Activated CD8-positive, alpha-beta memory T cell treated with anti-CD3 and anti-CD28 coated beads, Interleukin-2, amount 10 ng/mL, durations not matched to agents 7 days and 5 days (primary cell): Measurements from ENCODE around the gene HBG1. TPM values are rescaled to one million over a fixed set of nuclear protein-coding genes. Genes with fewer than 3 reads are reported as not detected.
"Not testable (repeated sequence)": the region's sequence is repeated elsewhere in the genome, so short reads cannot be mapped to it uniquely, and the experiment has no call there.

ENCODE experiments used
- ATAC-seq: fragments of 150-1000 bp; cut with Tn5 transposase; one replicate; pipeline ENCODE4 v1.10.0; 2021; ENCODE audit warnings: moderate library complexity
- CTCF ChIA-PET: fragments of 350-600 bp; sonication (Branson Sonifier 250); formaldehyde crosslinking; loops from one replicate; lab custom pipeline; 2021; ENCODE audit warnings: antibody characterized with exemption; lab: Charles Lee
- DNase-seq: peaks from one replicate; pipeline ENCODE4 v3.0.0-alpha.2; 2020
- H3K27ac Mint-ChIP-seq: one replicate; pipeline ENCODE4 v1.8.0; 2021; ENCODE audit warnings: mild to moderate bottlenecking, mixed read lengths
- H3K27me3 Mint-ChIP-seq: one replicate; pipeline ENCODE4 v1.8.0; 2021; ENCODE audit warnings: mixed read lengths
- H3K36me3 Mint-ChIP-seq: one replicate; pipeline ENCODE4 v1.8.0; 2021; ENCODE audit warnings: mild to moderate bottlenecking, mixed read lengths
- H3K4me1 Mint-ChIP-seq: one replicate; pipeline ENCODE4 v1.8.0; 2021; ENCODE audit warnings: mixed read lengths
- H3K4me3 Mint-ChIP-seq: one replicate; pipeline ENCODE4 v1.8.0; 2021; ENCODE audit warnings: mild to moderate bottlenecking, moderate library complexity, mixed read lengths
- H3K9me3 Mint-ChIP-seq: one replicate; pipeline ENCODE4 v1.8.0; 2022; ENCODE audit warnings: low read depth, mixed read lengths
- total RNA-seq, 2 experiments: library from RNA; stranded (reverse); gene quantifications; one replicate each; pipeline ENCODE4 v1.2.3, GENCODE V29; 2021

HBG1 gene
- total RNA-seq, 2 experiments from 2014 or later: not detected

- Mint-ChIP-seq H3K4me3 (no peak within 1 kb of the TSS), H3K27me3 (no peaks in the 10 kb centered on the region), H3K27ac (no peak within 1 kb of the TSS), H3K36me3 (no peaks in the 10 kb centered on the region), H3K9me3 (no peaks in the 10 kb centered on the region), H3K4me1 (no peaks in the 10 kb centered on the region)
- DNase-seq (no peak), ATAC-seq (no peak)
- CTCF ChIA-PET: no interaction called here
Observed at GRCh38 chr11:5269715-5270147, 20.1 kb upstream of the HBG1 start, which contains the start of gene HBE1. Gene HBE1, minus strand, starts transcription at chr11:5269945. Its CDS starts 55 bp downstream, at chr11:5269890.

- H3K9me3 Mint-ChIP-seq: no peaks in the 10 kb centered on the region
- DNase-seq: no peak
- ATAC-seq: no peak
- no peak overlapping the region for H3K4me3 Mint-ChIP-seq
- no peaks in the 10 kb centered on the region for H3K4me1 Mint-ChIP-seq
- no peaks in the 10 kb centered on the region for H3K36me3 Mint-ChIP-seq
- no peak overlapping the region for H3K27ac Mint-ChIP-seq
- CTCF ChIA-PET: no interaction called here
- H3K27me3 Mint-ChIP-seq: no peaks in the 10 kb centered on the region
Observed at GRCh38 chr11:5267033-5267563, 17.4 kb upstream of the HBG1 start.

- no peak for ATAC-seq
- H3K27me3 Mint-ChIP-seq: no peaks in the 10 kb centered on the region
- no peaks in the 10 kb centered on the region for H3K36me3 Mint-ChIP-seq
- no peaks in the 10 kb centered on the region for H3K9me3 Mint-ChIP-seq
- no peaks in the 10 kb centered on the region for H3K4me1 Mint-ChIP-seq
- H3K27ac Mint-ChIP-seq: no peak overlapping the region
- H3K4me3 Mint-ChIP-seq: no peak overlapping the region
- CTCF ChIA-PET: no interaction called here
- DNase-seq: no peak
Observed at GRCh38 chr11:5266609-5267008, 17.0 kb upstream of the HBG1 start.

- Mint-ChIP-seq H3K27me3 (no peaks in the 10 kb centered on the region), H3K4me1 (no peaks in the 10 kb centered on the region), H3K4me3 (no peak overlapping the region), H3K9me3 (no peaks in the 10 kb centered on the region), H3K36me3 (no peaks in the 10 kb centered on the region), H3K27ac (no peak overlapping the region)
- ATAC-seq (no peak), DNase-seq (no peak)
- CTCF ChIA-PET: no interaction called here
Observed at GRCh38 chr11:5265832-5266231, 16.2 kb upstream of the HBG1 start.

- DNase-seq: no peak
- CTCF ChIA-PET: no interaction called here
Observed at GRCh38 chr11:5258543-5259262, 9.0 kb upstream of the HBG1 start.

GRCh38 chr11:5257296-5257695 lies 7.6 kb upstream of the HBG1 start:
- ATAC-seq (no peak), DNase-seq (no peak)
- H3K4me3 Mint-ChIP-seq: no peak overlapping the region
- no peaks in the 10 kb centered on the region for H3K36me3 Mint-ChIP-seq
- no peaks in the 10 kb centered on the region for H3K4me1 Mint-ChIP-seq
- no peaks in the 10 kb centered on the region for H3K27me3 Mint-ChIP-seq
- CTCF ChIA-PET: no interaction called here
- H3K9me3 Mint-ChIP-seq: no peaks in the 10 kb centered on the region
- no peak overlapping the region for H3K27ac Mint-ChIP-seq

More at GRCh38 chr11:5258543-5259262, 9.0 kb upstream of the HBG1 start:
- no peaks in the 10 kb centered on the region for H3K4me1 Mint-ChIP-seq
- no peaks in the 10 kb centered on the region for H3K27me3 Mint-ChIP-seq
- H3K4me3 Mint-ChIP-seq: no peak overlapping the region
- no peak for ATAC-seq
- H3K36me3 Mint-ChIP-seq: no peaks in the 10 kb centered on the region
- no peaks in the 10 kb centered on the region for H3K9me3 Mint-ChIP-seq
- H3K27ac Mint-ChIP-seq: no peak overlapping the region

GRCh38 chr11:5254646-5255413 lies 5.2 kb upstream of the HBG1 start, which contains the start of gene HBG2:
Gene HBG2, minus strand, starts transcription at chr11:5254781. Its CDS starts 53 bp downstream, at chr11:5254728.
- H3K27ac Mint-ChIP-seq, H3K9me3 Mint-ChIP-seq, H3K4me1 Mint-ChIP-seq, H3K36me3 Mint-ChIP-seq, H3K27me3 Mint-ChIP-seq, CTCF ChIA-PET, H3K4me3 Mint-ChIP-seq, DNase-seq, ATAC-seq: not testable (repeated sequence)

GRCh38 chr11:5254023-5254422 lies 4.4 kb upstream of the HBG1 start:
- not testable (repeated sequence) for ATAC-seq

GRCh38 chr11:5253440-5253839 lies 3.8 kb upstream of the HBG1 start:
- H3K36me3 Mint-ChIP-seq, H3K27ac Mint-ChIP-seq, CTCF ChIA-PET, H3K27me3 Mint-ChIP-seq, DNase-seq, H3K4me3 Mint-ChIP-seq, H3K9me3 Mint-ChIP-seq, ATAC-seq, H3K4me1 Mint-ChIP-seq: not testable (repeated sequence)

More at GRCh38 chr11:5254023-5254422, 4.4 kb upstream of the HBG1 start:
- CTCF ChIA-PET, H3K9me3 Mint-ChIP-seq, H3K36me3 Mint-ChIP-seq, H3K4me1 Mint-ChIP-seq, H3K27ac Mint-ChIP-seq, H3K27me3 Mint-ChIP-seq, H3K4me3 Mint-ChIP-seq, DNase-seq: not testable (repeated sequence)

GRCh38 chr11:5252919-5253265 lies 3.2 kb upstream of the HBG1 start:
- Mint-ChIP-seq H3K4me3 (no peak overlapping the region), H3K27me3 (peaks cover under 1% of the 10 kb centered on the region), H3K36me3 (no peaks in the 10 kb centered on the region), H3K4me1 (no peaks in the 10 kb centered on the region), H3K27ac (no peak overlapping the region), H3K9me3 (no peaks in the 10 kb centered on the region)
- DNase-seq (no peak), ATAC-seq (no peak)
- CTCF ChIA-PET: no interaction called here

- Mint-ChIP-seq H3K4me3 (no peak overlapping the region), H3K4me1 (no peaks in the 10 kb centered on the region), H3K27me3 (peaks cover 2% of the 10 kb centered on the region), H3K9me3 (no peaks in the 10 kb centered on the region), H3K27ac (no peak overlapping the region), H3K36me3 (no peaks in the 10 kb centered on the region)
- CTCF ChIA-PET: no interaction called here
- no peak for ATAC-seq
- DNase-seq: no peak
Observed at GRCh38 chr11:5252192-5252918, 2.7 kb upstream of the HBG1 start.

- no peak overlapping the region for H3K4me3 Mint-ChIP-seq
- H3K27me3 Mint-ChIP-seq: peaks cover 2% of the 10 kb centered on the region
- no peak overlapping the region for H3K27ac Mint-ChIP-seq
- H3K9me3 Mint-ChIP-seq: no peaks in the 10 kb centered on the region
- DNase-seq: no peak
- H3K4me1 Mint-ChIP-seq: no peaks in the 10 kb centered on the region
- CTCF ChIA-PET: no interaction called here
- no peak for ATAC-seq
- no peaks in the 10 kb centered on the region for H3K36me3 Mint-ChIP-seq
Observed at GRCh38 chr11:5251746-5252145, 2.1 kb upstream of the HBG1 start.

GRCh38 chr11:5250543-5251204 lies 1.0 kb upstream of the HBG1 start:
- Mint-ChIP-seq H3K36me3 (no peaks in the 10 kb centered on the region), H3K4me3 (no peak overlapping the region), H3K27ac (no peak overlapping the region), H3K9me3 (no peaks in the 10 kb centered on the region), H3K4me1 (no peaks in the 10 kb centered on the region), H3K27me3 (peaks cover 2% of the 10 kb centered on the region)
- ATAC-seq (no peak), DNase-seq (no peak)
- CTCF ChIA-PET: no interaction called here
